Stimulated activated naive CD8-positive, alpha-beta T cell treated with anti-CD3 and anti-CD28 coated beads, Interleukin-15, Interleukin-2, amounts not matched to agents 100 U/mL and 50 U/mL, for 24 hours (primary cell): Measurements from ENCODE around the gene CDH4.
A peak's percentile ranks its signal among the peaks of the same experiment; 100 is the strongest.

Source experiments
- ATAC-seq: fragments of 150-1000 bp; cut with Tn5 transposase; one replicate; pipeline ENCODE4 v1.10.0; 2021
- DNase-seq: peaks from one replicate; pipeline ENCODE4 v3.0.0; 2021

The CDH4 gene

GRCh38 chr20:61880706-61881105 lies 628.6 kb downstream of the CDH4 start:
- no peak for DNase-seq
- ATAC-seq: no peak

- no peak for ATAC-seq
- DNase-seq: no peak
Observed at GRCh38 chr20:61881416-61881815, 629.4 kb downstream of the CDH4 start.

- DNase-seq (no peak), ATAC-seq (no peak)
Observed at GRCh38 chr20:61881861-61882260, 629.8 kb downstream of the CDH4 start.

DNA sequence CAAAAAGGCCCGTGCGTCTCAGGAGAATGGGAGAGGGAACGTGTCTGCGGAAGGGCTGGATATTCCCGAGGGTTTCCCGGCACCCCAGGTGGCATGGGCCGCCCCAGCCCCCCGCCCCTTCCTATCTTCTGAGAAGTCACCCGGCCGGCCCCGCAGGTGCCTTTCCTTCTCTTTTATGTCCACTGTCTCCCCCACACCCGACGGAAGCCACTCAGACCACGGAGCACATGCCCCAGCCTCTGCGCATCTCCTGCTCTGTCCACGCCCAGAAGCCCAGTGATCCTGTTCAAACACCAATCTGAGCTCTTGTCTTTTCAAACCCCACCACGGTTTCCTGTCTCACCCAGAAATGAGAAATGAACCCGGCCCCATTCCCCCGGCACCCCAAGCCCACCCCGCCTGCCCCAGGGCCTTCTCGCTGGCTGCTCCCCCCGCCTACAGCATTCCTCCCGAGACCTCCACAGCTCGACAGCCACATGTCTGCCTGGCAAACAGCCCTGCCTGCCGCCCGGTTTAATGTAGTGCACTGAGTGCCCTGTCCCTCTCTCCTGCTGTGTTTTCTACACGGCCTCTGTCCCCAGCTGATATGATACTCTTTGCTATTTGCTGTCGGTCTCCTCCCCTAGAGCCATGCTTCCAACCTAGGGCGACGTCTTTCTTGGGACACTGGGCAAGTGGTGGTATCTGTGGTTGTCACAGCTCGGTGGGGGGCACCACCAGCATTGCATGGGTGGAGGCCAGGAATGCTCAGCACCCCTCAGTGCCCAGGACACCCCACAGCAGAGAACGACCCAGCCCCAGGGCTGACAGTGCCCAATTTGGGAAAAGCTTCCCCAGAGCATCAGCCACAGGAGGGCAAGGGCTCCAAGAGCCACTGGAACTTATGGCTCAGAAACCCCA lies 630.9 kb downstream of the CDH4 start:
- no peak for ATAC-seq
- DNase-seq: no peak

GRCh38 chr20:61883857-61884393 lies 631.9 kb downstream of the CDH4 start:
- ATAC-seq (no peak), DNase-seq (no peak)

DNA sequence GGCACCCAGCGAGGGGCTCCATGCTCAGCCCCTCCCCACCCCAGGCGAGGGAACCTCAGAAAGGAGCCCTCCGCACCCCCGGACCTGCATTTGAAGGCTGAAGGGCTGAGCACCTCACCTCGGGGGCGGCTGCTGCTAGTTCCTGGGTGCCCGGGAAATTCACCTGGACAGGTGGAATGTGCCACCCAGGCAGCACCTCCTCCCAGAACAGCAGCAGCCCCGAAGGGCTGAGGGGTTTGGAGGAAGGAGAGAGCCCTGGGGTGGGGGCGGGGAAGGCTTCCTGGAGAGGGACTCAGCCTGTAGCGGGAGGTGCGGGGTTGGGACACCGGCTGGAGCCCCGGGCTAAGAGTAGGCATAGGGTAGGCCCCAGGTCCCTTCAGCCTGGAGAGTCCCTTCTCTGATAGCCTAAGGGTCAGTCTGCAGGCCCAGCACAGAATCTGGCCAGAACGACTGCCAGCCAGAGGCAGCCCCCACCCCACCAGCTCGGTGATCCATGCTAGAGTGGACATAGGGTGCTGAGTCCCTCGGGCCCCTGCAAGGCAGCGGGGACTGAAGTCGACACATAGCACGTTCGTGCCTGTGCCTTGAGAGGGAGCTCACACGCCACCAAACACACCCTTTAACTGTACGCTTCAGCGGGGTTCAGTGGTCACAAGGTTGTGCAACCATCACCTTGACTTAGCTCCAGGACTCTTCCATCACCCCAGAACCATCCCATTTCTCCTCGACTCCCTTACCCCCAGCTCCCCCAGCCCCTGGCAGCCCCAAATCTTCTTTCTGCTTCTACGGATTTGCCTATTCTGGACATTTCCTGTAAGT lies 632.7 kb downstream of the CDH4 start:
- DNase-seq: no peak
- ATAC-seq: no peak

DNA sequence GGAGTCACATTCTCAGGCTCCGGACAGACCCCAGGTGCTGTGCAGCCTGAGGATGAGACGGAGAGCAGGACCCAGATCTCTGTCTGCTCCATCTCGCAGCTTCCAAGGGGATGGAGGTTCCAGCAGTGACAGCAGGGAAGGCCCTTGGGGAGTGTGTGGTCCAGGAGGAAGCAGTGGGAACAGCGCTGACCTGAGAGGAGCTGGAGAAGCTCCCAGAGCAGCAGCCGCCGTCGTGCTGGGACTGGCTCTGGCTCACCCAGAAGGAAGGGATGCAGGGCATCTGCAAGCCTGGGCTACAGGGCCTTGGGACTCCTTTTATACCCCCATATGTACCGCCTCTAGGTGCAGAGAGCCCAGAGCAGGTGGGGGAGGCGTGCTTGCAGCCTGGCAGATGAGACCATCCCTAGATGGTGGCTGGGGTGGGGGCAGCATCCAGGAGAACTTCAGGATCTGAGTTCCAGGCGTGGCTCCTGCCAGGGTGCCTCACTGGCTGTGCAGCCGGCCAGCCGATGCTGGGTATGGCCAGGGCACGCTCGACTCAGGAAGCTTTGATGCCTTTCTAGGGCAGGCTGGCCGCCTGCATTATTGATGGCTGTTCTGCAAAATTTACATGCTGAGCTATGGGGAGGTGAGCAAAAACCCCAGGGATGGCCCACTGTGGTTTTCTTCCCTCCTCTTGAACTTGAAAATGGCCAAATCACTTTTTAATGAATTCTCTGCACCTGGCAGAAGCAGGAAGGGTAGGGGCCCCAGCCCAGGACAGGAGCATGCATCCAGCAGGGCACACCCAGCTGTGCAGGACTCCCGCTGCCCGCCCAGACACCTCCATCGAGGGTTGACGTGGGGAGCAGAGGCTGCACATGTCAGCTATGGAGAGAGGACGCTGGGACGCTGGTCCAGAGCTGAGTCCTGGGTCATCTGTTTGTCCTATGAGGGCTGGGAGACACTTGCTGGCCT lies 634.0 kb downstream of the CDH4 start:
- ATAC-seq (no peak), DNase-seq (no peak)

GRCh38 chr20:61886721-61887595 lies 634.9 kb downstream of the CDH4 start:
- DNase-seq (peak; percentile 23), ATAC-seq (no peak)

GRCh38 chr20:61887596-61888093 lies 635.6 kb downstream of the CDH4 start:
- DNase-seq (no peak), ATAC-seq (no peak)

DNA sequence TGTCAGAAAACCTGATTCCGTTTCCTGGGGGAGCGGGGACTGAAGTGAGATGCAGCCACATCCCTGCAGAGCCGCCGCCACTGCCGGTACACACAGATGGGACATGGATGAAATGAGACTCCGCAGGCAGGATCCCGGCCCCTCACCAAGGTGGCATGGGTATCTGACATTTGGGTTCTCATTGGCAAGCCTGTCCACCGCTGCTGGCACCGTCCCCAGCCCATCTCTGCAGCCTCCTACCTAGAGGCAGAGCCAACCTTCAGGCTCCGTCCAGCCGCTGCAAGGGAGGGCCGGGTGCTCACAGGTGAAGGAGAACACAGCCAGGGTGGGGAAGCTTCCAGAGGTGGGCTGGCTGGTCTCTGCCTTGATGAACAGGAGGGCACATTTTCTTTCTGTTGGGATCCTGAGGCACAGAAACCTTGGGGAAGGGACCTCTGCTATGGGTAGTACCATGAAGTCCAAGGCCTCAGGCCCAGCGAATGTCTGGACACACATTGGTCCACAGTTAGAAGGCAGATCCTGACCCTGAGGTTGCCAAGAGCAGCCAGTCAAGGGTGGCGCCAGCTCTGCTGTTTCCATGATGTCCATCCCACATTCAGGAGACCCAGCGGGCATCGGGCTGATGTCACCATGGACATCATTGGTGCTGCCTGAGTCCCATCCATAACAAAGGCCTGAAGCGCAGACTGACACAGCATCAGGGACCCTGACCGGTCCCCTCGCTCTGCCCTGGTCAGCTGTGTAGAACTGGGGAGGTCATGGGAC lies 636.2 kb downstream of the CDH4 start:
- DNase-seq (no peak), ATAC-seq (no peak)

GRCh38 chr20:61889659-61890058 lies 637.6 kb downstream of the CDH4 start:
- DNase-seq (no peak), ATAC-seq (no peak)

DNA sequence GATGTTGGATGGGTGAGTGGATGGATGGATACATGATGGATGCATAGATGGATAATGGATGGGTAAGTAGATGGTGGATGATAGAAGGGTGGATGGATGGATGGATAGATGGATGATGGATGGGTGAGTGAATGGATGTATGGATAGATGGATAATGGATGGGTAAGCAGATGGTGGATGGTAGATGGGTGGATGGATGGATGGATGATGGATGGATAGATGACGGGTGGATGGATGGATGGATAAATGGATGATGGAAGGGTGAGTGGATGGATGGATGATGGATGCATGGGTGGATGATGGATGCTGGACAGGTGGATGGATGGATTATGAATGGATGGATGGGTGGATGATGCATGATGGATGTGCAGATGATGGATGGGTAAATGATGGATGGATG lies 638.1 kb downstream of the CDH4 start:
- ATAC-seq (no peak), DNase-seq (no peak)

DNA sequence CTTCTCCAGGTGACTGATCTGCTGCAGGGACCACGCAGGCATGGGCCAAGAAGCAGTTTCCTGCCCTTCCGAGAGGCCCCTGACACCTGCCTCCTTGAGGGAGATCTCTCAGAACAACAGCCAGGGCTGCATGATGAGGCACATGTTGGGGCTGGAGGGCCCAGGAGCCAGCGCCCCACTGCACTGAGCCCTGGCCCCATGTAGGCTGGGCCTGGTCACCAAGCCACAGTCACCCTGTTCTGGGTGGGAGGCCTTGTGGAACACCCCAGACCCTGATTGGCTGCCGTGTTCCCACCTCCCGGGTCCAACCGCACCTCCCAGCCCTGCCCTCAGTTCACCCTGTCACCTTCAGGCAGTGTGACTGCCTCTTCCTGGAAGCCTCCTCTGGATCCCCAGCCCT lies 639.4 kb downstream of the CDH4 start:
- DNase-seq: no peak
- ATAC-seq: no peak

GRCh38 chr20:61891916-61892649 lies 640.0 kb downstream of the CDH4 start:
- DNase-seq (no peak), ATAC-seq (no peak)

GRCh38 chr20:61895016-61895415 lies 643.0 kb downstream of the CDH4 start:
- ATAC-seq: no peak
- no peak for DNase-seq

DNA sequence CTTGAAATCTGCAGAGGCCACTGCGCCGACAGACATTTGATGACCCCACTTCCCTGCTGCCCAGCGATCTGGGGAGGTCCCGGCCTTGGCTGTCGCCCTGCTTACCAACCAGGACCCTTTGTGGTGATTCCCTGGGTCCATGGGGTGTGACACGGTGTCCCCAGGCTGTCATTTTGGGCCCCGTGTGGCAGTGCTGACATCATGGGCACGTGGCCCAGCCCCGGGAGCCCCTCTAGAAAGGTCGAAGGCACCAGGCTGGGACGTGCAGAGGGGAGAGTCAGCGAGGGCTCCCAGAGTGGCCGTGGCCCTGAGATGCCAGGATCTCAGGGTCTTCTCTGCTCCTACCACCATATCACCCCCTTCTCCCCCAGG lies 643.6 kb downstream of the CDH4 start:
- no peak for DNase-seq
- no peak for ATAC-seq

- ATAC-seq (no peak), DNase-seq (peak; percentile 16)
Observed at GRCh38 chr20:61896058-61896961, 644.2 kb downstream of the CDH4 start.
